ENCODE data around the gene GTPBP6.

GRCh38 chrX:332496-332860 lies 13.9 kb upstream of the GTPBP6 start:
- TF ChIP-seq CTCF (IDR thresholded peaks at IDR 0.05): no peak
- no peak for TF ChIP-seq POLR2A (IDR thresholded peaks at IDR 0.05)

All from uterus (tissue), 2 donors.